H54 (cell line): Measurements from ENCODE around the gene IL32.

Experiments used
- DNase-seq: peaks from one replicate; pipeline ENCODE4 v3.0.0; 2011; ENCODE audit warnings: low spot score, mixed read lengths; ENCODE audit not compliant: insufficient read length
- FAIRE-seq: peaks from 3 replicates; lab custom pipeline; 2011; peaks lifted over from hg19 to GRCh38; lab: Jason Lieb, UNC
- POLR2A ChIP-seq: IDR thresholded peaks from 2 replicates; pipeline ENCODE4 v1.6.1; 2011; ENCODE audit warnings: low read depth, mild to moderate bottlenecking, low read length

IL32 gene

DNA sequence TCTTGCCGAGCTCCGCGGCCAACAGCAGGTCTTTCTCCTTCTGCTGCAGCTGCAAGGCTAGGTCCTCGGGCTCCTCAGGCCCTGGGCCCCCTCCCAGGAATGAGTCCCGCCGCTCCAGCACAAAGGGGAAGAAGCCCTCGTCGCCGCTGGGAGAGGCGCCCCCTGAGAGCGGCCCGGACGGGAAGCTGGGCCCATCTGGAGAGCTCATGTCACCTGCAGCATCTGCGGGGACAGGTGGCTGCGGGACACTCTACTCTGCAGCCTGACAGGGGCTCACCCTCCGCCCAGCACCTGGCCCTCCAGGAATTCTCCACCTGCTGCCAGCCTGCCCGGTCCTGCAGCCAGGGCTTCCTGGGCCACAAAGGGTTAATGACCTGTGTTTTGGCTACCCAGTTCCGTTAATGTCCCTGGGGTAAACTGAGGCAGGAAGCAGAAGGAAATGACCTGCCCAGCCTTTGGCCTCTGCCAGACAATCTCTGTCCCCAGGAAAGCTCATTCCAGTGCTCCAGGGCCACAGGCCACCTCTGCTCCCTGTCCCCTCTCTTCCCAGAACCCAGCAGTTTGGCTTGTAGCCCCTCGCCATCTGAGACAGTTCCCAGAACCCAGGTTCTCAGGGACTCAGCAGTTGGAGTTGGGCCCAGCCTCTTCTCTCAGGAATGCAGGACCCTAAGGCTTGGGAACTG, 30.0 kb upstream of the IL32 start:
- TF ChIP-seq POLR2A = no peak
- FAIRE-seq (no peak), DNase-seq (no peak)

DNA sequence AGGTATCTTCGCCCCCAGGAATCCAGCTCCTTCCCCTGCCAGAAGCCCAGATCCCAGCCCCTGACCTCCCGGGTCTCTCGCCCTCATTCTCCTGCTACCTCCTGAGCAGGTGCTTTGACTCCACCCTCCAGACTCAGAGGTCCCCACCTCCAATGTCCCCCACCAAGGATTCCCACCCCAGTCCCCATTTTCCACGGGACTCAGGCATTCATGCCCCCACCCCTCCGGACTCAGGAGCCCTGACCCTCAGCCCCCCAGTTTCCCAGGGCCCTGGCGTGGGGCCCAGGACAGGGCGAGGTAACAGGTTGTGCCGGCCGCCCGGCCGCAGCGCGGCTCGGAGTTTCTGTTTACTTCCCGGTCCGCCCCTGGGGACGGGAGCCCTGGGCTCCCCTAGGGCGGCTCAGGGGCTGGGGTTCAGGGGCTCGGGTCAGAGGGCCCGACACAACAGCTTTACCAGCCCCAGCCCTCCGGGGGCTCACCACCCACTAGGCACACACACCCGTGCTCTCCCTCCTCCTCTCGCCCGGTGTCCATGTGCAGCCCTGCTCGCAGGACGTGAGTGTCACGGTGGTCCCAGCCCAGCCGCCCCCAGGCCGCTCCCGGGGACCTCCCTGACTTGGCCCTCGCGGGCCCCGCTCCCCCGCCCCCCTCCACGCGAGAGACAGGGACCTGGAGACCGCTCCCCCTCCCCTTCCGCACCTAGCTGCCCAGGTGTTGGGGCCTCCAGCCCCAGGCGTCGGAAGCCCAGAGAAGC, 29.3 kb upstream of the IL32 start:
- DNase-seq (no peak), FAIRE-seq (no peak)
- TF ChIP-seq POLR2A = no peak

DNA sequence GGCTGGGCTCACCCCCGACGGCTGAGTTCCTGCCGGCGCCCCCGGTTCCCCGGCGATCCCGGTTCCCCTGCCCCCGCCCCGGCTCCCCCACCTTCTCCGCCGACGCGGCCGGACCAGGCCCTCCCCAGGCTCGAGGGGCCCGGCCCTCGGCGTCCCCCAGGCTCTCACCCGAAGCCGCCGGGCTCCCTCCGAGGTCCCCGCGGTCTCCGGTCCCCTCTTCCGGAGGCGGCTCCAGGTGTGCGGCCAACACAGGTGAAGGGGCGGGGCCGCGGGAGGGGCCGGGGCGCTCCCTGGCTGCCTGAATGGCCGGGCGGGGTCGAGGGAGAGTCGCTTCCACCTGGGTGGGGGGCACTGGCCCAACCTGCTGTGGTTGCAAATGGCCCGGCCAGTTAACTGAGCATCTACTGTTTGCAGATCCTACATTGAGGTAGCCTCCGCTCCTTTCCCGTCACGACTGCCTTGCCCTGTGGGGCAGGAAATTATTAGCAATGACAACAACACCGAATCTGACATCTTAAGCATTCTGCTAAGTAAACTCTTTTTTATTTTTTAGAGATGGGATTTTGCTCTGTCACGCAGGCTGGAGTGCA, 28.6 kb upstream of the IL32 start, which contains the start of gene BICDL2:
Gene BICDL2 (minus strand): TSS at position 219 of the 590 bp plus-strand sequence. CDS start 1,448 bp downstream, outside the sequence.
- TF ChIP-seq POLR2A = no peak
- FAIRE-seq (no peak), DNase-seq (no peak)

GRCh38 chr16:3038256-3038655, 27.2 kb upstream of the IL32 start:
- TF ChIP-seq POLR2A = no peak
- DNase-seq = no peak
- no peak for FAIRE-seq

DNA sequence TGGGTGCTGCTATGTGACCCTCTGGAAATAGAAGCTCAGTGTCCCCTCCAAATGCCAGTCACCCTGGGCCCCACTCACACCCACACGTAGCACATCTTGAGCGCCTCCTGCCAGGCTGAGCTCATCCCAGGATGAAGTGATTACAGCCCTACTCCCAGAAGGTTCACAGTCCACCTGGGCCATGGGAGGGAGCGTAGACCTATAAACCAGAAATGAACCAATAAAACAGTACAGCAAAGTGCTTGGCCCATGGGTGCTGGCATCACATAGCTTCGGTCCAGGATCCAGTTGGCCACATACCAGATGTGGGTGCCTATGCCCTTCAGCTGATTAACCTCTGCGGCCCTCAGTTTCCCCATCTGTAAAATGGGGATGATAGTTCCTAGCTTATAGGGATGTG, 26.5 kb upstream of the IL32 start:
- no peak for TF ChIP-seq POLR2A
- FAIRE-seq (no peak), DNase-seq (no peak)

DNA sequence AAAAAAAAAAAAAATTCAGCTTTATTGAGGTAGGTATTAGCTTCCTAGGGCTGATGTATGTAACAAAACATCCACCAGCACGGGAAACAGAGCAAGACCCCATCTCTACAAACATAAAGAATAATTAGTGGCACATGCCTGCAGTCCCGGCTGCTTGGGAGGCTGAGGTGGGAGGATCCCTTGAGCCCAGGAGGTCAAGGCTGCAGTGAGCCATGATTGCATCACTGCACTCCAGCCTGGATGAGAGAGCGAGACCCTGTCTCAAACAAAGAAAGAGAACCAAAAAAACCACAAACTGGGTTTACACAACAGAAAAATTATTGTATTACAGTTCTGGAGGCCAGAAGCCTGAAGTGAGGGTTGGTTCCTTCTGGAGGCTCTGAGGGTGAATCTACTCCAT, 23.1 kb upstream of the IL32 start:
- TF ChIP-seq POLR2A = no peak
- FAIRE-seq (no peak), DNase-seq (no peak)

GRCh38 chr16:3044708-3045107, 20.7 kb upstream of the IL32 start:
- no peak for DNase-seq
- no peak for TF ChIP-seq POLR2A
- no peak for FAIRE-seq

DNA sequence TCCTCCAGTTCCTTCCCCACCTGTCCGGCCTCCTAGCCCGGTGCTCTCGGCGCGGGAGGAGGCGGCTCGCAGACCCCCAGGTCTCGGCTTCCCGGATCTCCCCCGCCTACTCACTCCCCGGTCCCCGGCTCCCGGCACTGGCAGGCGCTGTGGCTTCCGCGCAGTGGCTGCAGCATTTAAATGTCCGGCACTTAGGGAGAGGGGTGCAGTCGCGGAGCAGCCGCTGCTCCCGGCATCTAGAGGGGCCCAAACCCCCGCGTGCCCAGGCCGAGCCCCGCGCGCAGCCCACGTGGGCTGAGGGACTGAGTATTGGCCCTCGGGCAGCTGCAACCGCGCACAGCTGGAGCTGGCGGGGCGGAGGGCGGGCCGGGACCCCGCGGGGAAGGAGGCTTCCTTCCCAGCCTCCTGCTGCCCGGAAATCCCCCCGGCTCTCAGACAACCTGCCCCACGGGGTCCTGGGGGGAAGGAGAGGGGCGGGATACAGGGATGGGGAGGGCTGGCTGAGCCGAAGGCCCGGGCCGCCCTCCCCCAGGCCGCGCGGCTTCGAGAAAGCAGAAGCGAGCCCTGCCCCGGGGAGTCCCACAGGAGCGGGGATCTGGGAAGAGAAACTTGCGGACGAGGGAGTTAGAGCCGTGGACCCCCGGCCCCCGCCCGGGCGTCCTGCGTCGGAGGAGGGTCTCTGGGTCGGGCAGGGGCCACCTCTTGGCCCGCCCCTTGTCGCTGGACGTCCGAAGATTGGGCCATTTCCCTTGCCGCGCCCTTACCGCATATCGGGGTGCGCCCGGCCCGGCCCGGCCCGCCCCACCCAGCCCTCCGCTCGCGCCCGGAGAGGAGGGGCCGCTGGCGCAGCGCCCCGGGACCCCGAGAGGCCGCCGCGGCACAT, 19.4 kb upstream of the IL32 start, which contains the start of gene MMP25:
Gene MMP25 (plus strand): TSS at position 804 of the 883 bp plus-strand sequence. CDS start 357 bp downstream, outside the sequence.
- TF ChIP-seq POLR2A = no peak
- FAIRE-seq (no peak), DNase-seq (no peak)

GRCh38 chr16:3046641-3047386, 18.6 kb upstream of the IL32 start:
- DNase-seq (no peak), FAIRE-seq (no peak)
- no peak for TF ChIP-seq POLR2A

DNA sequence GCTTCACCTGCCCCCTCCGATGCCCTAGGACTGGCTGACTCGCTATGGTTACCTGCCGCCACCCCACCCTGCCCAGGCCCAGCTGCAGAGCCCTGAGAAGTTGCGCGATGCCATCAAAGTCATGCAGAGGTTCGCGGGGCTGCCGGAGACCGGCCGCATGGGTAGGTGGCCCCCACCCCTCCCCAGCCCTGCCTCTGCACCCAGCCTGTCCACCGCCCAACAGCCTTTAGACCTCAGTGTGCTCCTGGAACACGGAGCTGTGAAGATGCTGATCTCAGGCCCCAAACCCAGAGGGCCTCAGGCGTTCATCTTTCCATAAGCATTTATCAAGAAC, 18.1 kb upstream of the IL32 start:
- DNase-seq (no peak), FAIRE-seq (no peak)
- 0 out of 2 replicates have a peak, but pooled peaks have one; percentile 11 for TF ChIP-seq POLR2A

DNA sequence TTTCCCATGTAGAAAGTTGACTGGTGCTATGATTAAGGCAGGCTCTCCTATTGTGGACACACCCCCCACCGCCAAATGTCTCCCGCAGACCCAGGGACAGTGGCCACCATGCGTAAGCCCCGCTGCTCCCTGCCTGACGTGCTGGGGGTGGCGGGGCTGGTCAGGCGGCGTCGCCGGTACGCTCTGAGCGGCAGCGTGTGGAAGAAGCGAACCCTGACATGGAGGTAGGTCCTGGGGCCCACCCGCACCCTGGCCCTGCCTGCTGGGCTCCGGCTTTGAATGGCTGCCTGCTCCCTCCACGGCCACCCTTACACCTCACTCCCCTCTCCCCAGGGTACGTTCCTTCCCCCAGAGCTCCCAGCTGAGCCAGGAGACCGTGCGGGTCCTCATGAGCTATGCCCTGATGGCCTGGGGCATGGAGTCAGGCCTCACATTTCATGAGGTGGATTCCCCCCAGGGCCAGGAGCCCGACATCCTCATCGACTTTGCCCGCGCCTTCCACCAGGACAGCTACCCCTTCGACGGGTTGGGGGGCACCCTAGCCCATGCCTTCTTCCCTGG, 15.4 kb upstream of the IL32 start:
- no peak for TF ChIP-seq POLR2A
- FAIRE-seq = no peak
- DNase-seq = no peak

DNA sequence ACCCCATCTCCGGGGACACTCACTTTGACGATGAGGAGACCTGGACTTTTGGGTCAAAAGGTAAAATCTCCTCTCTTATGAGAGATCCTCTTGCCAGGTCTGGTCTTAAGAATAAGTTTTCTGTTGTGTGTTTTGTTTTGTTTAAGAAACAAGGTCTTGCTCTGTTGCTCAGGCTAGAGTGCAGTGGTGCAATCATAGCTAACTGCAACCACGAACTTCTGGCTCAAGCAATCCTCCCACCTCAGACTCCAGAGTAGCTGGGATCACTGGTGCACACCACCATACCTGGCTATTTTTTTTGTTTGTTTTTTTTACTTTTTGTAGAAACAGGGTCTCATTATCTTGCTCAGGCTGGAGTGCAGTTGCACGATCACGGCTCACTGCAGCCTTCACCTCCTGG, 15.0 kb upstream of the IL32 start:
- TF ChIP-seq POLR2A = no peak
- FAIRE-seq (no peak), DNase-seq (no peak)
